ENCODE results near the gene JAM3.

JAM3 gene

DNA sequence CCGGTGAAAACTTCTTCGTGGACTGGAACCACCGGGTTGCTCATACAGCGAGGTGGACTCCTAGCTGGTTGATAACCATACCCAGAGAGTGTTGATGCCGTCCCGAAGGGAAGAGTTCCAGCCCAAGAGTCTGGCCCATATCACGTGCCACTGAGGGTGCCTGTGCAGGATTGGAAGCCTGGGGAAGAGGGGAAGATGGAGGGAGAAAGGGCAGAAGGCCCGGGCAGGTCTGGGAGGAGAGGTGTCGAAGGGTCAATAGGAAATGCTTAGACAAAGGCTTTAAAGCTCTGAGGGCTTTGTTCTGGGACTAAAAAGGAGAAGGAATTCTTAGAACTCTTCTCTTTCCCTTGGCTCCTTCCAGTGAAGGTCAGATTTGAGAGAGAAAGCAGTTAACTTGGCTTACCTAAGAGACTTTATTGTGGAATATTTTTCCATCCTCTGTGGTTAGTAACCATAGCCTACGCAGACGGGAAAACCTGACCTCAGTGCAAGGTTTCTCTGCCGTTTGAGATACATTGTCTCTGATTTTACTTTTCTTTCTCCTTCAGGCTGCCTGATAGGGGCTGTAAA lies 70.5 kb downstream of the JAM3 start:
- DNase-seq = no peak
- Histone ChIP-seq H3K4me1 (ENCODE audit: control insufficient read depth, insufficient read depth, low read depth, low read length) (no peaks in the 10 kb centered on the region), H3K23ac (ENCODE audit: low read length in 2 of 2) (no peak overlapping the region), H4K8ac (ENCODE audit: low read length) (no peak overlapping the region), H2BK12ac (ENCODE audit: low read length in 2 of 2) (peak overlapping the region in 1 of 2 experiments; percentile 17), H2AFZ (ENCODE audit: low read depth, low read length) (no peak overlapping the region), H3K27ac (ENCODE audit: low read length, poor library complexity, severe bottlenecking) (no peak overlapping the region), H2BK5ac (ENCODE audit: low read depth, low read length, poor library complexity, severe bottlenecking) (no peak overlapping the region), H2BK120ac (ENCODE audit: low read depth, low read length) (no peak overlapping the region), H4K91ac (ENCODE audit: low read length) (no peak overlapping the region), H2AK5ac (ENCODE audit: low read length, severe bottlenecking) (no peak overlapping the region), H3K36me3 (ENCODE audit: control insufficient read depth in 1 of 2, insufficient read depth in 2 of 2, low read depth in 1 of 2, low read length in 2 of 2) (peaks cover under 1 to 18% of the 10 kb centered on the region in 2 experiments), H3K14ac (ENCODE audit: low read length in 2 of 2) (no peak overlapping the region), H3K9ac (ENCODE audit: low read length) (peak overlapping the region; percentile 46), H3K4me3 (ENCODE audit: insufficient read depth in 1 of 2, low read depth in 1 of 2, low read length in 2 of 2) (no peak overlapping the region), H3K4ac (ENCODE audit: low read depth in 1 of 2, low read length in 2 of 2) (no peak overlapping the region), H3K4me2 (ENCODE audit: low read length, poor library complexity, severe bottlenecking) (no peak overlapping the region), H3K27me3 (ENCODE audit: control insufficient read depth in 1 of 2, insufficient read depth in 1 of 2, low read length in 2 of 2) (no peaks in the 10 kb centered on the region), H3K18ac (ENCODE audit: low read depth in 1 of 2, low read length in 2 of 2) (no peak overlapping the region), H3K79me1 (replicated peaks; ENCODE audit: low read length, poor library complexity, severe bottlenecking) (no peaks in the 10 kb centered on the region), H3K9me3 (ENCODE audit: control insufficient read depth, low read length) (no peaks in the 10 kb centered on the region), H2BK15ac (ENCODE audit: low read depth, poor library complexity, severe bottlenecking) (no peak overlapping the region)
- 78% methylated on average over 12 of the region's 12 CpGs for WGBS

DNA sequence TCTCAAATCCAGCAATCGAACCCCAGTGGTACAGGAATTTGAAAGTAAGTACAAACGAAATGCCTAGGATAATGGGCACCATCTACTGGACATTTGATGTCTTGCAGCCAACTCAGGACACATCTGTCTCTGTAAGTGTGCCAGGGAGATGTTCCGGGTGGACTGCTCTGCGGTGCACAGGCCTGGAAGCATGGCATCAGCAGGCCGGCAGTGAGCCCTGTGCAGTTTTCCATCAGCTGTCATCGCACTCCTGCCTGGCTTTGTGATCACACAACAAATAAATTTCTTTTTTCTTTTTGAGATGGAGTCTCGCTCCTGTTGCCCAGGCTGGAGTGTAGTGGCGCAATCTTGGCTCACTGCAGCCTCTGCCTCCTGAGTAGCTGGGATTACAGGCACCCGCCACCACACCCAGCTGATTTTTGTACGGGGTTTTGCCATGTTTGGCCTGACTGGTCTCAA lies 71.0 kb downstream of the JAM3 start:
- H3K36me3 ChIP-seq (ENCODE audit: control insufficient read depth in 1 of 2, insufficient read depth in 2 of 2, low read depth in 1 of 2, low read length in 2 of 2) = peaks cover 4 to 24% of the 10 kb centered on the region in 2 experiments
- no peak overlapping the region for H3K14ac ChIP-seq (ENCODE audit: low read length in 2 of 2)
- H3K18ac ChIP-seq (ENCODE audit: low read depth in 1 of 2, low read length in 2 of 2) = no peak overlapping the region
- no peak overlapping the region for H2AFZ ChIP-seq (ENCODE audit: low read depth, low read length)
- no peak overlapping the region for H3K4ac ChIP-seq (ENCODE audit: low read depth in 1 of 2, low read length in 2 of 2)
- H3K4me2 ChIP-seq (ENCODE audit: low read length, poor library complexity, severe bottlenecking) = no peak overlapping the region
- no peak overlapping the region for H2BK120ac ChIP-seq (ENCODE audit: low read depth, low read length)
- peak overlapping the region; percentile 46 for H3K9ac ChIP-seq (ENCODE audit: low read length)
- no peaks in the 10 kb centered on the region for H3K79me1 ChIP-seq (replicated peaks; ENCODE audit: low read length, poor library complexity, severe bottlenecking)
- no peak overlapping the region for H3K23ac ChIP-seq (ENCODE audit: low read length in 2 of 2)
- no peak overlapping the region for H4K8ac ChIP-seq (ENCODE audit: low read length)
- H3K27me3 ChIP-seq (ENCODE audit: control insufficient read depth in 1 of 2, insufficient read depth in 1 of 2, low read length in 2 of 2) = no peaks in the 10 kb centered on the region
- no peaks in the 10 kb centered on the region for H3K4me1 ChIP-seq (ENCODE audit: control insufficient read depth, insufficient read depth, low read depth, low read length)
- no peaks in the 10 kb centered on the region for H3K9me3 ChIP-seq (ENCODE audit: control insufficient read depth, low read length)
- no peak overlapping the region for H2BK15ac ChIP-seq (ENCODE audit: low read depth, poor library complexity, severe bottlenecking)
- WGBS = 62% methylated on average over 10 of the region's 10 CpGs
- H3K4me3 ChIP-seq (ENCODE audit: insufficient read depth in 1 of 2, low read depth in 1 of 2, low read length in 2 of 2) = no peak overlapping the region
- H2AK5ac ChIP-seq (ENCODE audit: low read length, severe bottlenecking) = no peak overlapping the region
- no peak overlapping the region for H3K27ac ChIP-seq (ENCODE audit: low read length, poor library complexity, severe bottlenecking)
- peak; percentile 81 for DNase-seq
- no peak overlapping the region for H2BK12ac ChIP-seq (ENCODE audit: low read length in 2 of 2)
- no peak overlapping the region for H4K91ac ChIP-seq (ENCODE audit: low read length)
- H2BK5ac ChIP-seq (ENCODE audit: low read depth, low read length, poor library complexity, severe bottlenecking) = no peak overlapping the region

DNA sequence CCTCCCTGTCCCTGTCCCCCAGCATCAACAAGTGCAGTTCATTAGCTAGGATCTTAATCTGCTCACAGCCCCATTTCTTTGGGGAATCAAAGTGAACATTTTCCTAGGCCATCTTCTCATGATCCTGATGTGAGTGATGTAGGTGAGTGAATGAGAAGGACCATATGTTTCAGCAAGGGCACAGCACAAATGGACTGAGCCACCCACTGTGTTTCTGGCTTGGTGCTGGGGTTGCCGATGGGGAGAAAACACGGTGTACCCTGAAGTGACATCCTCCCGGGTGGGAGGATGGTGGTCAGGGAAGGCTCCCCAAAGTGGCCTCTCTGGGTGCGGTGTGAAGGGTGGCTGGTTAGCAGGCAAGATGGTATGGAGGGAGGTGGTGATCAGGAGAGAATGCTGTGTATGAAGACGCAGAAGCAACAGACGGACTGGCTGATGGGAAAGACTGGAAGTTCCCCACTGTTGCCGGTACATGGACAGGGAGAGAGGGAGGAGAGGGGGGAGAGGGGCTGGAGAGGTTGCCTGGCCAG lies 72.2 kb downstream of the JAM3 start:
- H2BK120ac ChIP-seq (ENCODE audit: low read depth, low read length) = no peak overlapping the region
- H3K14ac ChIP-seq (ENCODE audit: low read length in 2 of 2) = no peak overlapping the region
- no peak overlapping the region for H2AK5ac ChIP-seq (ENCODE audit: low read length, severe bottlenecking)
- H4K8ac ChIP-seq (ENCODE audit: low read length) = no peak overlapping the region
- H3K36me3 ChIP-seq (ENCODE audit: control insufficient read depth in 1 of 2, insufficient read depth in 2 of 2, low read depth in 1 of 2, low read length in 2 of 2) = peaks cover 10 to 35% of the 10 kb centered on the region in 2 experiments
- H4K91ac ChIP-seq (ENCODE audit: low read length) = no peak overlapping the region
- no peak overlapping the region for H3K23ac ChIP-seq (ENCODE audit: low read length in 2 of 2)
- H3K18ac ChIP-seq (ENCODE audit: low read depth in 1 of 2, low read length in 2 of 2) = no peak overlapping the region
- no peaks in the 10 kb centered on the region for H3K27me3 ChIP-seq (ENCODE audit: control insufficient read depth in 1 of 2, insufficient read depth in 1 of 2, low read length in 2 of 2)
- H3K27ac ChIP-seq (ENCODE audit: low read length, poor library complexity, severe bottlenecking) = no peak overlapping the region
- H3K4ac ChIP-seq (ENCODE audit: low read depth in 1 of 2, low read length in 2 of 2) = no peak overlapping the region
- H2BK5ac ChIP-seq (ENCODE audit: low read depth, low read length, poor library complexity, severe bottlenecking) = no peak overlapping the region
- peak overlapping the region; percentile 5 for H2AFZ ChIP-seq (ENCODE audit: low read depth, low read length)
- H3K9ac ChIP-seq (ENCODE audit: low read length) = no peak overlapping the region
- H3K4me2 ChIP-seq (ENCODE audit: low read length, poor library complexity, severe bottlenecking) = no peak overlapping the region
- no peak overlapping the region for H2BK12ac ChIP-seq (ENCODE audit: low read length in 2 of 2)
- no peak overlapping the region for H2BK15ac ChIP-seq (ENCODE audit: low read depth, poor library complexity, severe bottlenecking)
- no peak for DNase-seq
- H3K9me3 ChIP-seq (ENCODE audit: control insufficient read depth, low read length) = no peaks in the 10 kb centered on the region
- H3K4me3 ChIP-seq (ENCODE audit: insufficient read depth in 1 of 2, low read depth in 1 of 2, low read length in 2 of 2) = no peak overlapping the region
- no peaks in the 10 kb centered on the region for H3K4me1 ChIP-seq (ENCODE audit: control insufficient read depth, insufficient read depth, low read depth, low read length)
- 97% methylated on average over 7 of the region's 7 CpGs for WGBS
- no peaks in the 10 kb centered on the region for H3K79me1 ChIP-seq (replicated peaks; ENCODE audit: low read length, poor library complexity, severe bottlenecking)

DNA sequence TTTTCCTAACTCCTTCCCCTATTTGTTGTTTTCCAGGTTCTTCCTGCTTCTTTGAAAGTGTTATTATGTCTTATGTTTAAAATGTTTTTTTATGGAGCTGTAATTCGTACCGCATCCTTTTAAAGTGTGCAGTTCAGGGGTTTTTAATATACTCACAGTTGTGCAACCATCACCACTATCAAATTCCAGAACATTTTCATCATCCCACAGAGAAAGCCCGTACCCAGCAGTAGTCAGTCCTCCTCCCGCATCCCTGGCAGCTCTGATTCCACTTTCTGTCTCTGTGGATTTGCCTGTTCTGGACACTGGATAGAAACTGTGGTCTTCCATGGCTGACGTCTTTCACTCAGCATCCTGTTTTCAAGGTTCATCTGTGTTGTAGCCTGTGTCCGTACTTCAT lies 73.7 kb downstream of the JAM3 start:
- H2BK120ac ChIP-seq (ENCODE audit: low read depth, low read length) = no peak overlapping the region
- no peak overlapping the region for H3K23ac ChIP-seq (ENCODE audit: low read length in 2 of 2)
- H3K36me3 ChIP-seq (ENCODE audit: control insufficient read depth in 1 of 2, insufficient read depth in 2 of 2, low read depth in 1 of 2, low read length in 2 of 2) = peaks cover 10 to 44% of the 10 kb centered on the region in 2 experiments
- 94% methylated on average over 5 of the region's 6 CpGs for WGBS
- H3K4me3 ChIP-seq (ENCODE audit: insufficient read depth in 1 of 2, low read depth in 1 of 2, low read length in 2 of 2) = no peak overlapping the region
- H2BK5ac ChIP-seq (ENCODE audit: low read depth, low read length, poor library complexity, severe bottlenecking) = no peak overlapping the region
- no peak overlapping the region for H3K18ac ChIP-seq (ENCODE audit: low read depth in 1 of 2, low read length in 2 of 2)
- H2AFZ ChIP-seq (ENCODE audit: low read depth, low read length) = no peak overlapping the region
- no peaks in the 10 kb centered on the region for H3K79me1 ChIP-seq (replicated peaks; ENCODE audit: low read length, poor library complexity, severe bottlenecking)
- H3K4me2 ChIP-seq (ENCODE audit: low read length, poor library complexity, severe bottlenecking) = no peak overlapping the region
- no peaks in the 10 kb centered on the region for H3K9me3 ChIP-seq (ENCODE audit: control insufficient read depth, low read length)
- H2BK12ac ChIP-seq (ENCODE audit: low read length in 2 of 2) = no peak overlapping the region
- H3K4ac ChIP-seq (ENCODE audit: low read depth in 1 of 2, low read length in 2 of 2) = no peak overlapping the region
- no peaks in the 10 kb centered on the region for H3K4me1 ChIP-seq (ENCODE audit: control insufficient read depth, insufficient read depth, low read depth, low read length)
- DNase-seq = no peak
- no peak overlapping the region for H4K91ac ChIP-seq (ENCODE audit: low read length)
- no peak overlapping the region for H3K9ac ChIP-seq (ENCODE audit: low read length)
- H2BK15ac ChIP-seq (ENCODE audit: low read depth, poor library complexity, severe bottlenecking) = no peak overlapping the region
- H3K27ac ChIP-seq (ENCODE audit: low read length, poor library complexity, severe bottlenecking) = no peak overlapping the region
- H3K14ac ChIP-seq (ENCODE audit: low read length in 2 of 2) = no peak overlapping the region
- no peak overlapping the region for H4K8ac ChIP-seq (ENCODE audit: low read length)
- H2AK5ac ChIP-seq (ENCODE audit: low read length, severe bottlenecking) = no peak overlapping the region
- H3K27me3 ChIP-seq (ENCODE audit: control insufficient read depth in 1 of 2, insufficient read depth in 1 of 2, low read length in 2 of 2) = no peaks in the 10 kb centered on the region
